SK-N-MC (cell line): Measurements from ENCODE around the gene PCBP3.
"Not testable (repeated sequence)": the region's sequence is repeated elsewhere in the genome, so short reads cannot be mapped to it uniquely, and the experiment has no call there.

ENCODE experiments used
- DNase-seq: peaks from one replicate; pipeline ENCODE4 v3.0.0-alpha.2; 2011; ENCODE audit warnings: low read depth, low spot score
- H3K27ac ChIP-seq: fragments of 200-600 bp; sonication (generic); 2 replicates; pipeline ENCODE4 v1.5.1; 2016; ENCODE audit warnings: mixed run types
- H3K36me3 ChIP-seq: fragments of 200-600 bp; sonication (generic); 2 replicates; pipeline ENCODE4 v1.6.1; 2017; ENCODE audit warnings: antibody characterized with exemption, low read length, mixed read lengths; ENCODE audit not compliant: insufficient read depth
- H3K4me3 ChIP-seq: fragments of 200-600 bp; sonication (generic); 2 replicates; pipeline ENCODE4 v1.5.1; 2016
- H3K9ac ChIP-seq: fragments of 200-600 bp; sonication (generic); 2 replicates; pipeline ENCODE4 v1.8.0; 2017; ENCODE audit warnings: mixed run types, mixed read lengths; ENCODE audit not compliant: insufficient read length
- H3K9me3 ChIP-seq: fragments of 200-600 bp; sonication (generic); 2 replicates; pipeline ENCODE4 v1.6.1; 2017; ENCODE audit warnings: low read depth, mild to moderate bottlenecking, antibody characterized with exemption, low read length, moderate library complexity, mixed read lengths
- EZH2 ChIP-seq: fragments of 200-600 bp; sonication (generic); IDR thresholded peaks from one replicate; pipeline ENCODE4 v1.6.1; 2017; ENCODE audit warnings: antibody characterized with exemption
- FOXP2 ChIP-seq: optimal IDR thresholded peaks from 2 replicates; pipeline ENCODE3; 2011; ENCODE audit warnings: mild to moderate bottlenecking, moderate library complexity; ENCODE audit not compliant: insufficient read depth; ENCODE audit errors: extremely low read length, control extremely low read depth
- POLR2AphosphoS5 ChIP-seq: IDR thresholded peaks from 2 replicates; pipeline ENCODE4 v1.6.1; 2012; ENCODE audit warnings: mild to moderate bottlenecking, low read depth, low read length, borderline replicate concordance

Gene PCBP3

GRCh38 chr21:45954921-45955320 is 311.4 kb downstream of the PCBP3 start:
- Histone ChIP-seq H3K4me3 (no peak overlapping the region), H3K27ac (no peak overlapping the region), H3K9me3 (no peaks in the 10 kb centered on the region), H3K36me3 (no peaks in the 10 kb centered on the region), H3K9ac (no peak overlapping the region)
- no peak for DNase-seq
- TF ChIP-seq EZH2 (no peak), FOXP2 (no peak), POLR2AphosphoS5 (no peak)

GRCh38 chr21:45957551-45957950 is 314.0 kb downstream of the PCBP3 start:
- H3K27ac ChIP-seq = no peak overlapping the region
- H3K4me3 ChIP-seq = no peak overlapping the region
- H3K36me3 ChIP-seq = no peaks in the 10 kb centered on the region
- H3K9ac ChIP-seq = no peak overlapping the region
- no peak for DNase-seq
- TF ChIP-seq EZH2 (no peak), FOXP2 (no peak), POLR2AphosphoS5 (no peak)
- no peaks in the 10 kb centered on the region for H3K9me3 ChIP-seq

DNA sequence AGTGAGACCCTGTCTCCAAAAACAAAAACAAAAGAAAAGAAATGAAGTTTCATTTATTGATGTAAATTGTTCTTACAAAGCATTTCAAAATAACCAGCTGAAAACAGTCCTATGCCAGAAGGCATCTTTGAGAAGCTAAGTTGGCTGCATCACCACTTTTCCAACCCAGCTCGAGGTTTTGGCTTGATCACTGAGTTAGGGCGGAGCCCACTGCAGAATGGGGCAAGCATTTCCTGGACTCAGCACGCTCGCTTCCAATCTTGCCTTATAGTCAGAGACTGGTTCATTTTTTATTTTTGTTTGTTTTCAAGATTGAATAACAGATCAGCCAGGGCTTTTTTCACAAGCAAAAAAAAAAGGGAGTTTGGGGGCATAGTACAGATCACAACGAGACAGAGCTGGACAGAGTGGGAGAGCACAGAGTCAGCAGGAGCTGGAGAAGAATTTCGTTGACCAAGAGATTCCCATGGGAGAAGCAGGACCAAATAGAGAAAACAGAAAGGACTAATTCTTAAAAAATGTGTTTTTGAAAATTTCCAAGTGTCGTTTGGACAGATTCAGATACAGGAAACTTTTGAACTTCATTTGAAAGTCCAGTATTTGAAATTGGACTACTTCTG is 314.6 kb downstream of the PCBP3 start:
- no peak for DNase-seq
- H3K27ac ChIP-seq = 0 out of 2 replicates have a peak overlapping the region, but pooled peaks have one; percentile 37
- H3K9ac ChIP-seq = no peak overlapping the region
- H3K4me3 ChIP-seq = no peak overlapping the region
- no peaks in the 10 kb centered on the region for H3K9me3 ChIP-seq
- no peaks in the 10 kb centered on the region for H3K36me3 ChIP-seq
- no peak for TF ChIP-seq POLR2AphosphoS5

GRCh38 chr21:45959182-45959581 is 315.7 kb downstream of the PCBP3 start:
- no peak overlapping the region for H3K9ac ChIP-seq
- no peak overlapping the region for H3K4me3 ChIP-seq
- no peaks in the 10 kb centered on the region for H3K36me3 ChIP-seq
- TF ChIP-seq FOXP2 (no peak), POLR2AphosphoS5 (no peak), EZH2 (no peak)
- no peak overlapping the region for H3K27ac ChIP-seq
- DNase-seq = no peak
- H3K9me3 ChIP-seq = no peaks in the 10 kb centered on the region

GRCh38 chr21:45959779-45960390 is 316.4 kb downstream of the PCBP3 start:
- H3K27ac ChIP-seq = no peak overlapping the region
- TF ChIP-seq EZH2 = no peak
- no peak for TF ChIP-seq POLR2AphosphoS5
- TF ChIP-seq FOXP2 = no peak
- DNase-seq = no peak
- H3K9me3 ChIP-seq = no peaks in the 10 kb centered on the region
- no peak overlapping the region for H3K9ac ChIP-seq
- no peaks in the 10 kb centered on the region for H3K36me3 ChIP-seq
- H3K4me3 ChIP-seq = no peak overlapping the region

DNA sequence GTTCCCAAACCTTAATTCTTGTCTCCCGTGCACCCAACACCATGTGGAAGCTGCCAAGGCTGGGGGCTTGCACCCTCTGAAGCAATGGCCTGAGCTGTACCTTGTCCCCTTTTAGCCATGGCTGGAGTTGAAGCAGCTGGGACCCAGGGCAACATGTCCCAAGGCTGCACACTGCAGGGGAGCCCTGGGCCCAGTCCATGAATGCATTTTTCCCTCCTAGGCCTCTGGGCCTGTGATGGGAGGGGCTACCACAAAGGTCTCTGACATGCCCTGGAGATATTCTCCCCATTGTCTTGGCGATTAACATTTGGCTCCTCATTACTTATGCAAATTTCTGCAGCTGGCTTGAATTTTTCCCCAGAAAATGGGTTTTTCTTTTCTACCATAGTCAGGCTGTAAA is 317.9 kb downstream of the PCBP3 start:
- not testable (repeated sequence) for DNase-seq, H3K9me3 ChIP-seq, H3K36me3 ChIP-seq, H3K9ac ChIP-seq, H3K27ac ChIP-seq, H3K4me3 ChIP-seq

- Histone ChIP-seq H3K27ac (no peak overlapping the region), H3K36me3 (no peaks in the 10 kb centered on the region), H3K4me3 (no peak overlapping the region), H3K9me3 (no peaks in the 10 kb centered on the region), H3K9ac (no peak overlapping the region)
- TF ChIP-seq POLR2AphosphoS5 (no peak), FOXP2 (no peak), EZH2 (no peak)
- DNase-seq = no peak
Observed at GRCh38 chr21:45962531-45963231, 319.2 kb downstream of the PCBP3 start.

GRCh38 chr21:45963232-45963570 is 319.7 kb downstream of the PCBP3 start:
- DNase-seq = no peak
- Histone ChIP-seq H3K4me3 (no peak overlapping the region), H3K9me3 (no peaks in the 10 kb centered on the region), H3K9ac (no peak overlapping the region), H3K36me3 (no peaks in the 10 kb centered on the region), H3K27ac (no peak overlapping the region)
- TF ChIP-seq FOXP2 = no peak
- no peak for TF ChIP-seq POLR2AphosphoS5
- TF ChIP-seq EZH2 = no peak

GRCh38 chr21:45964649-45965048 is 321.1 kb downstream of the PCBP3 start:
- TF ChIP-seq FOXP2 (no peak), EZH2 (no peak), POLR2AphosphoS5 (no peak)
- DNase-seq = no peak

More at GRCh38 chr21:45964649-45965048, 321.1 kb downstream of the PCBP3 start:
- H3K4me3 ChIP-seq = no peak overlapping the region
- no peaks in the 10 kb centered on the region for H3K9me3 ChIP-seq
- no peak overlapping the region for H3K27ac ChIP-seq
- no peak overlapping the region for H3K9ac ChIP-seq
- no peaks in the 10 kb centered on the region for H3K36me3 ChIP-seq
